CD4-positive, alpha-beta T cell treated with Interleukin-15 for 4 hours (primary cell): ENCODE measurements around the gene HLA-B.

Experiments
- DNase-seq: peaks from one replicate; pipeline ENCODE4 v3.0.0-alpha.2; 2020; ENCODE audit warnings: low spot score

Gene HLA-B

GRCh38 chr6:31305703-31306219, 51.2 kb downstream of the HLA-B start:
- no peak for DNase-seq

- DNase-seq, result no peak
Measured at GRCh38 chr6:31304683-31305082, 52.3 kb downstream of the HLA-B start.
